Measurements from ENCODE around the gene DNAH2.

Gene DNAH2

GRCh38 chr17:7732981-7733539 is 15.5 kb downstream of the DNAH2 start:
- DNase-seq = no peak

- DNase-seq = no peak
Measured at GRCh38 chr17:7737601-7738000, 20.1 kb downstream of the DNAH2 start.

- no peak for DNase-seq
Measured at GRCh38 chr17:7739746-7740145, 22.2 kb downstream of the DNAH2 start.

GRCh38 chr17:7740481-7741001 is 23.0 kb downstream of the DNAH2 start:
- DNase-seq = peak; percentile 74

- no peak for DNase-seq
Measured at GRCh38 chr17:7742729-7743128, 25.2 kb downstream of the DNAH2 start.

- no peak for DNase-seq
Measured at GRCh38 chr17:7744416-7744815, 26.9 kb downstream of the DNAH2 start.

GRCh38 chr17:7745748-7746470 is 28.4 kb downstream of the DNAH2 start:
- no peak for DNase-seq

GRCh38 chr17:7747635-7748071 is 30.1 kb downstream of the DNAH2 start:
- DNase-seq = no peak

- no peak for DNase-seq
Measured at GRCh38 chr17:7748076-7748775, 30.7 kb downstream of the DNAH2 start.

GRCh38 chr17:7750321-7750821 is 32.8 kb downstream of the DNAH2 start:
- DNase-seq = no peak

GRCh38 chr17:7754656-7755055 is 37.1 kb downstream of the DNAH2 start:
- no peak for DNase-seq

GRCh38 chr17:7755095-7755890 is 37.7 kb downstream of the DNAH2 start:
- no peak for DNase-seq

- DNase-seq = no peak
Measured at GRCh38 chr17:7756968-7757367, 39.4 kb downstream of the DNAH2 start.

GRCh38 chr17:7763919-7764318 is 46.4 kb downstream of the DNAH2 start:
- DNase-seq = no peak

GRCh38 chr17:7767004-7767403 is 49.5 kb downstream of the DNAH2 start:
- DNase-seq = no peak

GRCh38 chr17:7767405-7768021 is 50.0 kb downstream of the DNAH2 start:
- DNase-seq = peak; percentile 41

GRCh38 chr17:7769854-7770253 is 52.3 kb downstream of the DNAH2 start:
- DNase-seq = no peak

GRCh38 chr17:7774055-7774521 is 56.5 kb downstream of the DNAH2 start:
- no peak for DNase-seq

- no peak for DNase-seq
Measured at GRCh38 chr17:7775051-7775450, 57.5 kb downstream of the DNAH2 start.

GRCh38 chr17:7777017-7777416 is 59.5 kb downstream of the DNAH2 start:
- no peak for DNase-seq

- no peak for DNase-seq
Measured at GRCh38 chr17:7780736-7781135, 63.2 kb downstream of the DNAH2 start.

GRCh38 chr17:7781429-7781828 is 63.9 kb downstream of the DNAH2 start:
- no peak for DNase-seq

Data from NCI-H1105 treated with DMSO at 0.1 percent for 48 hours (cell line).